HG02852 (cell line): ENCODE measurements around the gene ELL3.
"Not testable (repeated sequence)": the region's sequence is repeated elsewhere in the genome, so short reads cannot be mapped to it uniquely, and the experiment has no call there.

ENCODE experiments used
- ATAC-seq: cut with Tn5 transposase; IDR thresholded peaks from one replicate; pipeline ENCODE4 v1.9.1; 2021; ENCODE audit warnings: mild to moderate bottlenecking, moderate library complexity; ENCODE audit not compliant: unreplicated experiment

The ELL3 gene

GRCh38 chr15:43776718-43777266 is at the start of gene ELL3:
Gene ELL3 (minus strand): TSS chr15:43776966. CDS start chr15:43776901, 65 bp downstream.
- peak; percentile 33 for ATAC-seq

DNA sequence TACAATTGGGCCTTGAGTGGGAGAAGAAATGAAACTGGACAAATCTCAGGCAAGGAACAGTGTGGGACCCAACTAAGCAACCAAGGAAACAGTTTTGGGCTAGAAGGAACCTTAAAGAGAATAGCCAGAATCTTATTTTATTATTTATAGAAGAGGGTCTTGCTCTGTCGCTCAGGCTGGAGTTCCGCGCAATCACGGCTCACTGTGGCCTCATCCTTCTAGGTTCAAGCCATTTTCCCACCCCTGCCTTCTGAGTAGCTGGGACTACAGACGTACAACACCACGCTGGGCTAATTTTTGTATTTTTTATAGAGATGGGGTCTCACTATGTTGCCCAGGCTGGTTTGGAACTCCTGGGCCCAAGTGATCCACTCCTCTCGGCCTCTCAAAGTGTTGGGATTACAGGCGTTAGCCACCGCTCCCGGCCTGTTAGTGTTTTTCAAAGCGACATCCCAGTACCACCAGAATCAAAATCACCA is 49.3 kb upstream of the ELL3 start:
- ATAC-seq, result no peak

GRCh38 chr15:43825305-43825704 is 48.5 kb upstream of the ELL3 start:
- ATAC-seq, result not testable (repeated sequence)

- ATAC-seq, result peak; percentile 75
Measured at GRCh38 chr15:43824302-43825246, 47.8 kb upstream of the ELL3 start, which contains the start of gene MFAP1. Gene MFAP1 (minus strand): TSS chr15:43824690. CDS start chr15:43824569, 121 bp downstream.

GRCh38 chr15:43821505-43821904 is 44.7 kb upstream of the ELL3 start:
- no peak for ATAC-seq

- not testable (repeated sequence) for ATAC-seq
Measured at GRCh38 chr15:43815064-43815463, 38.3 kb upstream of the ELL3 start.

DNA sequence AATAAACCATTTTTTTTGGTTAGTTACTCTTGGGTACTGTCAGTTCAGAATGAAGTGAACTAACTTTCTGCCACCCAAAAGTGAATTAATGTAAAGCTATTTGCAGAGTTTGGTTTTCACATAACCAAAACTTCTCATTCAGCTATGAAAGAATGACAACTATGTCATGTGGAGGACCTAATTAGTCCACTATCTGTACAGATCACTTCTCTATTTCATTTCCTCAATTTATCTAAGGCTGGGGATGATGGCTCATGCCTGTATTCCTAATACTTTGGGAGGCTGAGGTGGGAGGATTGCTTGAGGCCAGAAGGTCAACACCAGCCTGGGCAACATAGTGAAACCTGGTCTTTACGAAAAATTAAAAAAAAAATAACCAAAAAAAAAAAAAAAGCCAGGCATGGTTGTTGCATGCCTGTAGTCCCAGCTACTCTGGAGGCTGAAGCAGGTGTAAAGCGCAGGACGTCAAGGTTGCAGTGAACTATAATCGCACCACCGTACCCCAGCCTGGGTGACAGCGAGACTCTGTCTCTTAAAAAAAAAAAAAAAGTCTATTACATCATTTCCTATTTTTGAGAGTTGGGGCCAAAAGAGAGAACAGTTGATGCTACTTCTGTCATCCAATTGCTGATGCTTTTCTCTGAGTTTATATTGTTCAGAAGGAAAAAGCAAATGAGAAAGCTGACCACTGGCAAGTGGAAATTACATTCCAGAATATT is 32.4 kb upstream of the ELL3 start:
- ATAC-seq, result no peak

GRCh38 chr15:43808435-43808950 is 31.7 kb upstream of the ELL3 start:
- ATAC-seq, result no peak

- not testable (repeated sequence) for ATAC-seq
Measured at GRCh38 chr15:43802676-43803075, 25.9 kb upstream of the ELL3 start.

GRCh38 chr15:43800286-43801141 is 23.7 kb upstream of the ELL3 start, which contains the start of gene HYPK:
Gene HYPK (plus strand): TSS chr15:43800599. CDS start chr15:43800623, 24 bp downstream.
- peak; percentile 93 for ATAC-seq

GRCh38 chr15:43799945-43800285 is 23.1 kb upstream of the ELL3 start, which contains the start of gene SERINC4:
Gene SERINC4 (minus strand): TSS chr15:43800220. CDS start chr15:43799986, 234 bp downstream.
- ATAC-seq, result no peak

DNA sequence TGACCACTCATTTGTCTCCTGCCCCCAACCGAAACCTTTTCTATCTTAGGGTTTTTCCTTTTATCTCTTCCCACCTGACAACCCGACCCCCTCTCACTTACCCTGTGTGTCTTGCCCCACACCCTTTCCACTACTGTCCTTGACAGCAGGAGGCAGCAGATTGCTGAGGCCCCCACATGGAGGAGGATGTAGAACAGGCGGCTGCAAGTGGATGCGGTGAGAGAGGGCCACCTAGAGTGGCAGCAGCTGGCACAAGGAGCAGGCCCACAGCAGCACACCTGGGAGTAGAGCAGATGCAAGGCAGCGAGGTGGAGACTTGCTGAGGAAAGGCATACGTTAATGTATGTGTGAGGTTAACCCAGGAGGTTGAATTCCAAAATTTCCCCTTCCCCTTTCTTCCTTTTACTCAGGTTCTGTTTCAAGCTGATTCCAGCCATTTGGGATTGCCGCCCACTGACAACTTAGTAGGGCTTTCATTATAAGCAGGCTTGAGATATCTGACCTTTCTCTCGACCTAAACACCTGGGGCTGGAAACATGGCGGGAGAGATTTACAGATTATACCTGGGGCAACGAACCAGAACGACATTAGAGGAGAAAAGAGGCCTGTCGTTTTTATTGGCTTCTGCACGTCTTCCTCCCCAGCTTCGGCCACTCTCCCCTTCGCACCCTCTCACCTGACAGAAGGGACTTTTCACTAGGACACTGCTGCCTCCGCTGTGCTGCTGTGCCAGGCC is 22.6 kb upstream of the ELL3 start:
- ATAC-seq, result no peak

DNA sequence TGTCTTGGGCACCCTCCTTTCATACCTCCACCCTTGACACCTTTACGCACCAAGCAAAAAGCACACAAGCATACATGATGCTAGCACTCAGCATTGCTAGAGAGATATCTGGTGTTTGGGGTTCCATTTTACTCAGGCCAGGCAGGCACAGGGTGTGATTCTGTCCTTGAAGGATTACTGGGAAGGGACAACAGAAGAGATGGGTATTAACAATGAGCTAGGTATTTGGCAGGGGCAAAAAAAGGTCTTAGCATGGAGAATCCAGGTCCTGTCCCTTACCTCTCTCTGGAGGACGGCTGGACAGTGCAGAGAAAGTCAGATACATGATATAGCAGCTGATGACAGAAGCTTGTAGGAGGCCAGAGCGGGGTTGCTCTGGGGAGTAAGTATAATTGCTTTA is 19.8 kb upstream of the ELL3 start:
- ATAC-seq, result no peak

GRCh38 chr15:43795997-43796396 is 19.2 kb upstream of the ELL3 start:
- ATAC-seq, result no peak

GRCh38 chr15:43795197-43795596 is 18.4 kb upstream of the ELL3 start:
- no peak for ATAC-seq

DNA sequence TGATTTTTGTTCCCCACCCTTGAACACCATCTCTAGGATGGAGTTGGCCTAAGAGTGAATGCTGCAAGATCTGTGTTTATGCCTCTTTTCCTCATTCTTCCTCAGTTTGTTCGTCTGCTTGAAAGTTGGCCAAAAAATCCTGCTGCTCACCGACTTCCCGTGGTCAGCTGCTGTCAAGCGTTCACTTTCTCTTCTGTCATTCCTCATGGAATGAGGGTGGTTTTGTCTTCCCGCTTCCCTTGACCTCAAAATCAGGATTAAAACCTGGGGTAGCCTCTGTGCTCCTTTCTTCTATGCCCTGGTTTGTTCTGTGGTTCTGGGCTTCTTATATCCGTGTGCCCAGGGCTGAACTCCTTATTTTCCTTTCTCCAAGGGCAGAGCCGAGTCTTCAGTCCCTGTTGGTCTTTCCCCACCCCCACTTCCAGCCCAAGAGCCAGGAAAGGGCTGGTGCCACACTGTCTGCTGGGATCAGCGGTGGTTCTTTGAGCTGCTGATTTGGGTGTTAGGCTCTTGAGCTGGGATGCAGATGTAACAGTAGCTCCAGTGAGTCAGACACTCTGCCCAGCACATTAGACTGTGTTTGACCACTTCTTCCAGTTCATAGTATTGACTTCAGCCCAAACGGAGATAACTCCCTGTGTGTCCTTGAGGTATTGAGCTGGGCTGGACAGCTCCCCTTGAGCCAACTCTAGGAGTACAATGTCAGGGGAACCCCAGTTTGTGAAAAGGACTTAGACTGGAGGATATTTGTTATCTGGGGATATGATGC is 17.7 kb upstream of the ELL3 start:
- no peak for ATAC-seq

DNA sequence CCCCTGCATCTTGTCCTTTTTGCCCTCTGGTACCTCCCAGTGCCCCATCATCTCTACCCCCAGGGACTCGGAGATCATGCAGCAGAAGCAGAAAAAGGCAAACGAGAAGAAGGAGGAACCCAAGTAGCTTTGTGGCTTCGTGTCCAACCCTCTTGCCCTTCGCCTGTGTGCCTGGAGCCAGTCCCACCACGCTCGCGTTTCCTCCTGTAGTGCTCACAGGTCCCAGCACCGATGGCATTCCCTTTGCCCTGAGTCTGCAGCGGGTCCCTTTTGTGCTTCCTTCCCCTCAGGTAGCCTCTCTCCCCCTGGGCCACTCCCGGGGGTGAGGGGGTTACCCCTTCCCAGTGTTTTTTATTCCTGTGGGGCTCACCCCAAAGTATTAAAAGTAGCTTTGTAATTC is 16.9 kb upstream of the ELL3 start:
- ATAC-seq, result no peak

GRCh38 chr15:43792761-43793476 is 16.2 kb upstream of the ELL3 start:
- no peak for ATAC-seq
